Measurements from ENCODE around the gene BANP.
A peak's percentile ranks its signal among the peaks of the same experiment; 100 is the strongest.

BANP gene

DNA sequence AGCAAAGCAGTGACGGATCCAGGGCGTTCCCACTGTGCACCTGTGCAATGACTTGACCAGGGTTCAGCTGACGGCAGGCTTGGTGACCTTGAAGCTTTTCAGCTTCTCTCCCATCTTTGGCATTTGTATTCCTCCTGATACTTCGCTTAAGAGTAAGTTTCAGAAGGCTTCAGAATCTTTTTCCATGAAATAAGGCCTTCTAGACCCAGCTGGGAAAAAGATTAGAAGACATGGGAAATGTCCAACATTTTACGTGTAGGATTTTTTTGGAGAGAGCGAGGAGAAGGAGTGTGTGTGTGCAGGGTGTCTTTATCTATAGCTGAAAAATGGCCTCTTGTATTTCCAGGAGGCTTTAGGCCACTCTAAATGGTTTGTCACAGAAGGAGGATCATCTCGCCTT, 104.1 kb downstream of the BANP start:
- no peak for DNase-seq

GRCh38 chr16:88056212-88056611, 105.0 kb downstream of the BANP start:
- no peak for DNase-seq

GRCh38 chr16:88057656-88058055, 106.4 kb downstream of the BANP start:
- no peak for DNase-seq

DNA sequence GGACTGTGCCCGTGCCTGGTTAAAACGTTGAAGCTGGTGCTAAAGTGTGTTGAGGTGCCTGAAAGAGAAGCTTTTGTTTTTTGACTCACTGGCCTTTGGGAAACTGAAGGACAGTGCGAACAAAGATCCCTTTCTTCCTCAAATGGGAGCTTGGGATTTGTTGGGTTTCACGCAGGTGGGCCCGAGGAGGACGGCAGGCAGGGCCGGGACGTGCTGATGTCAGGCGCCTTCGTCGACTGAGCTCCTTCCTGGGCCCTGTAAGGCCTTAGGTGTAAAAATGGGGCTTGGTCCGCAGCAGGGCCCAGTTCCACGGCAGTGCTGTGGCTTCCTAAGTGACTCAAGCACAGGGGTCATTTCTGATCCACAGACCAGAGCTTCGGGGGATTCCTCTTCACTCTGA, 106.9 kb downstream of the BANP start:
- DNase-seq = no peak

- no peak for DNase-seq
Observed at GRCh38 chr16:88058817-88059216, 107.6 kb downstream of the BANP start.

GRCh38 chr16:88059701-88060386, 108.6 kb downstream of the BANP start:
- DNase-seq = no peak

GRCh38 chr16:88060524-88061219, 109.4 kb downstream of the BANP start:
- DNase-seq = no peak

DNA sequence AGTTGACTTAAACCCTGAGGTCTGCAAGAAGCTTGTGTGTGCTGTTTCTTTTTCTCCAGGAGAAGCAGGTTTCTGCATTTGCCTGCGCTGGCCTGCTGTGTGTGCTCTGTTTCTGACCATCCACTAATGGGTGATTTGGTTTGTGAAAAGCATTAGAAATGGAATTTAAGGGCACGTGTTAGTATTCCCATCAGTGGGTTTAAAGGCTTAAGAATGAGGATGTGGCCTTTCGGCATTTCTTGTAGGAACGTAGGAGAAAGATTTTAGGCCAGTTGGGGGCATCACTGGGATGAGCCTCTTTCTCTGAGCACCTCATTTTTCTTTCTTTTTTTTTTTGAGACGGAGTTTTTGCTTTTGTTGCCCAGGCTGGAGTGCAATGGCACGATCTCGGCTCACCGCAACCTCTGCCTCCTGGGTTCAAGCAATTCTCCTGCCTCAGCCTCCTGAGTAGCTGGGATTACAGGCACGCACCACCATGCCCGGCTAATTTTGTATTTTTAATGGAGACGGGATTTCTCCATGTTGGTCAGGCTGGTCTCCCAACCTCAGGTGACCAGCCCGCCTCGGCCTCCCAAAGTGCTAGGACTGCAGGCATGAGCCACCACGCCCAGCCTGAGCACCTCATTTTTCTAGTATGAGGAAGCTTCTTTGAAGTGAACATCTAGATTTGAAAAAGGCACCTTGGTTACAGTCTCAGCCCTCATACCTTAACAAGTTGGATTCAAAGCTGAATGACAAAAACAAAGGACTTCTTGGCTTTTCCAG, 110.3 kb downstream of the BANP start:
- DNase-seq = no peak

DNA sequence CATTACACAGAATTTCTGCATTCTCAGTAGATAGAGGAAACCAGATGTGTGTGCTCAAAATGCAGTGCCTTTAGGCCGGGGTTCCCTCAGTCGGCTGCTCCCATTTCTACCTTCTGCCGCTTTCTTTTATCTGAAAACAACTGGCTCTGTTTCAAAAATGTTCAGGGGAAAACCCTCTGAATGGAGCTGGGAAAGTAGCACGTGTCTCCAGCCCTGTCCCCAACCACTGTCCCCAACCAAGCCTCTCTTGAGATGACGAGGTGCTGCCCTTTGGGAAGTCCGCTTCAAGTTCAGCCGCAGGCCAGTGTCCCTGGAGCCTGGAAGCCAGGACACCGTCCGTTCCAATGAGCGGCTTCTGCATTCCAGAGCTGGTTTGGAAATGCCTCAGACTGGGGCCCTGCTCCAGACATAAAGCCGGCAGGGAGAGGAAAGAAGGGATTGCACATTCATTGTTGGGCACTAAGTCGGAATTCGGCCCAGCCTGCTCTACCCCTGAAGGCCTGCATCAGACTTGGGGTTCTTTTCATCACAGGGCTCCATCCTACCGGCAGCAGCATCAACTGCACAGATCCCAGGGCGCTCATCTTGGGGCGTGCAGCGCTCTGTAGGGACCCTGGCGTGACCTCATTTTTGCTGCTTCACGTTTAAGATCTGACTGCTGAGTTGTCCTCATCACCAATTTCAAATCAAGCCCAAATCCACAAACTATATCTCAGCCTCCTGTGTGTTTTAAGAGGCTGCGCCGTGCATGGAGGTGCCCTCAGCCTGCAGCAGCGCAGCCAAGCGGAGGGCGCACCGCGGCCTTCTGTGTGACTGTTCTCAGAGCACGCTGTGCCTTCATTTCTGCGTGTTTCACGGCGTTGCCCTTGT, 111.3 kb downstream of the BANP start:
- DNase-seq = no peak

DNA sequence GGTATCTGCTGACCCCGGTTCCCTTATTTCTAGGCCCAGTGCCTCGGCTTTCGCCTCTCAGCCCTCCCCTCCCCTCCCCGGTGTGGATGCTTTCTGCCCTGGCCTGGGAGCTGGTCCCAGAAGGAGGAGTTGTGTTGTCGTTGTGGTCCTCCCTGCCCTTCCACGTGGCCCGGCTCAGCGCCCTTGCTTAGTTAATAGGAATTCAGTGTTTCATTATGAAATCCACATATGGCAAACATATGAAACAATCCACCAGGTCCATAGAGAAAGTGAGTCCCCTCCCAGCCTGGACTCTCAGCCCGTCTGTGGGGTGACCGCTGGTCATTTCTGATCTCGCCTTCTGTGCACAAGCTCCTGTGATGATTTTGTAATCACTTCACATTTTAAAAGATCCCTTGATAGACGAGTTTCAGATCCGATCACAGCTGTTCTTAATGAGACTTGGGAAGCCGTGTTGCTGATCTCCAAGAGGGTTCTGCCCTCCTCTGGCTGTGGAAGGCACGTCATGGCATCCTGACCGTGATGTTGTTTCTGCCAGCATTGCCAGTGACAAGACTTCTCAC, 112.1 kb downstream of the BANP start:
- peak; percentile 11 to 38 for DNase-seq

- DNase-seq = no peak
Observed at GRCh38 chr16:88064011-88064888, 113.0 kb downstream of the BANP start.

GRCh38 chr16:88064889-88065746, 113.9 kb downstream of the BANP start:
- DNase-seq = no peak

- DNase-seq = no peak
Observed at GRCh38 chr16:88065747-88066142, 114.5 kb downstream of the BANP start.

DNA sequence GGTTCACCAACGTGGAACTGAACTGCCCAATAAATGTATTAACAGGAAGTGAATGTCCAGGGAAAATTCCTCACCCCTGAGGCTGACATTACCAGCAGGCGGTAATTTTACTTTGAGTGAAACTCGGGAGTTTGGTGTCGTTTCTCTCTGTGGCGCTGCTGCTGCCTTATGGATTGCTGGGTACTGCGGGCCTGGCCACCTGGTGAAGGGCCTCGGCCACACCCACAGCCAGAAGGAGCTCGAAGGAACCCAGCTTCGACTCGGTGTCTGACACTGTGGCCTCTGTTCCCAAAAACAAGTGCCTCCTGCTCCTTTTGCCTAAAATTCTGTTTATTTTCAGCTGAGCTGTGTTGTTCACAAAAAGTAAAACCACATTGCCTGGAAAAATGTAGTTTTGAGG, 115.0 kb downstream of the BANP start:
- DNase-seq = peak in 1 of 2 experiments; percentile 7

- no peak for DNase-seq
Observed at GRCh38 chr16:88066680-88067529, 115.7 kb downstream of the BANP start.

- DNase-seq = no peak
Observed at GRCh38 chr16:88067530-88068411, 116.5 kb downstream of the BANP start.

DNA sequence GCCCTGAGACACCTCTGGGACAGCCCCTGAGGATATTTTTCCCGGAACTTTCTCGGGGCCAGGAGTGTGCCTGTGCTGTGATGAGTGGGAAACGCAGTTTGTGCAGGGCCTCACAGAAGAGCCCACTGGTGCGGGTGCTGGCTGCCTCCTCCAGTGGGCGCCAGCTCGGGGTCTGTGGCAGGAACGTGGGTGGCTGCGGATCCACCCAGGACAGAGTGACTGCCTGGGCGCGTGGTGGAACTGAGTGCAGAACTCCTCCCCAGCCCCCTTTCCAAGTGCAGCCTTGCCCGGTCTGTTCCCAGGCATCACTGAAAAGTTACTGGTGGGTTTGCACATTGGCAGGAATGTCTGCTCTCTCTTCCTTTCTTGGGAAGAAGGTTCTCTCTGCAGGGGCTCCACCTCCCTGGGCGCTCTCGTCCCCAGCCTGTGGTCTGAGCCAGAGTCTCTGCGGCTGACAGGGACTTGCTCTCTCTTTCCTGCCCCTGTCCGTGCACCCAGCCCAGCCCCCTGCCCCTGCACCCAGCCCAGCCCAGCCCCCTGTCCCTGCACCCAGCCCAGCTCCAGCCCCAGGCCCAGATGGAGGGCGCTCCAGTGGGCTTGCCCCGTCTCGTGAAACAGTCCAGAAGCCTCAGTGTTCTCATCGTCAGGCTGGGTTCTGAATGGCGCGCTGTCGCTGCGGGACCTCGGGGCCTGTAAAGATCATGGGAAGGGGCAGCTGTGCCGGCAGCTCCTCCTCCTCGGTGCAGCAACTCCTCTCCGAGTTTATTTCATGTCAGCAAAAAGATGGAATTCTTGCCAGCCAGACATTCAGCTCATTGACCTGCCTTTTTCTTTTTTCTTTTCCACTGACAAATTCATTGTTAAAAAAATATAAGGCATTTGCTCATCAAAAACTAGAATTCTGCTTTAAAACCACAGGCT, 117.5 kb downstream of the BANP start:
- no peak for DNase-seq
